Upper lobe of right lung (tissue), 1 donor: ENCODE measurements around the gene CRYGB. TPM values are rescaled to one million over a fixed set of nuclear protein-coding genes. Genes with fewer than 3 reads are reported as not detected.

ENCODE experiments used
- ATAC-seq: fragments of 200-7000 bp; cut with Tn5 transposase; one replicate; pipeline ENCODE4 v1.9.1; 2020; ENCODE audit warnings: mild to moderate bottlenecking, moderate library complexity
- DNase-seq: peaks from one replicate; pipeline ENCODE4 v3.0.0-alpha.2; 2020
- H3K27ac ChIP-seq: fragments of 200-600 bp; one replicate; pipeline ENCODE4 v1.8.0; 2022
- H3K27me3 ChIP-seq: fragments of 200-600 bp; one replicate; pipeline ENCODE4 v1.8.0; 2022; ENCODE audit warnings: mild to moderate bottlenecking
- H3K36me3 ChIP-seq: fragments of 200-600 bp; one replicate; pipeline ENCODE4 v1.8.0; 2022
- H3K4me1 ChIP-seq: fragments of 200-600 bp; one replicate; pipeline ENCODE4 v1.8.0; 2022
- H3K4me3 ChIP-seq: fragments of 200-600 bp; one replicate; pipeline ENCODE4 v1.8.0; 2022; ENCODE audit warnings: mild to moderate bottlenecking
- H3K9me3 ChIP-seq: fragments of 200-600 bp; one replicate; pipeline ENCODE4 v1.8.0; 2022
- intact Hi-C: fragments of 100-400 bp; cut with DNase I; formaldehyde crosslinking; loops from one replicate; pipeline ENCODE4 v1.11.0; 2022
- total RNA-seq: library from RNA; stranded (reverse); fragmentation: NEBNext Ultra II Directional; extraction: Animal tissue kit (Norgen Biotek cat#: 25700); gene quantifications from one replicate; pipeline ENCODE4 v1.2.1, GENCODE V29; 2021
- TF ChIP-seq, protein P1 (sequence below): fragments of 200-600 bp; IDR thresholded peaks from one replicate; pipeline ENCODE4 v1.8.0; 2022; ENCODE audit warnings: antibody characterized with exemption
- donor health status: DM: no; HTN: yes; CAD: no; lungs with severe emphysema.

CRYGB gene
- total RNA-seq, 1 donor from 2014 or later = not detected

DNA sequence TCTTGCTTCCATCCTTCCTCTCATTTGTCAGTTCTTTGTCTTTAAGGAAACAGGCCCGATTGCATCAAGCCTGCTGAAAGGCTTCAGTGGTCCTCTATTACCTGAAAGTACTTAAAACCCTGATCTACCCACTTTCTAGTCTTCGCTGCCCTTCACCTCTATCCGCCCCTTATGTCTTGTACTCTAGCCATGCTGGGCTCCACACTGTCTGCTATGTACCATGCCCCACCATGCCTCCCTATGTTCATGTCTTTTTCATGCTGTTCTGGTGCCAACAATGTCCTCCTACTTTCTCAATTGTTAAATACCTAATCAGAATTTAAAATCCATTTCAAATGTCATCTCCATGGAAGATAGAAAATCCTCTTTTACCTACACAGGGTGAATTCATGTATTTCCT lies 49.9 kb downstream of the CRYGB start:
- Histone ChIP-seq H3K27ac (no peak overlapping the region), H3K4me1 (no peaks in the 10 kb centered on the region), H3K9me3 (no peaks in the 10 kb centered on the region), H3K36me3 (no peaks in the 10 kb centered on the region), H3K4me3 (no peak overlapping the region), H3K27me3 (no peaks in the 10 kb centered on the region)
- intact Hi-C loops = no loop called here
- TF ChIP-seq, protein P1, sequence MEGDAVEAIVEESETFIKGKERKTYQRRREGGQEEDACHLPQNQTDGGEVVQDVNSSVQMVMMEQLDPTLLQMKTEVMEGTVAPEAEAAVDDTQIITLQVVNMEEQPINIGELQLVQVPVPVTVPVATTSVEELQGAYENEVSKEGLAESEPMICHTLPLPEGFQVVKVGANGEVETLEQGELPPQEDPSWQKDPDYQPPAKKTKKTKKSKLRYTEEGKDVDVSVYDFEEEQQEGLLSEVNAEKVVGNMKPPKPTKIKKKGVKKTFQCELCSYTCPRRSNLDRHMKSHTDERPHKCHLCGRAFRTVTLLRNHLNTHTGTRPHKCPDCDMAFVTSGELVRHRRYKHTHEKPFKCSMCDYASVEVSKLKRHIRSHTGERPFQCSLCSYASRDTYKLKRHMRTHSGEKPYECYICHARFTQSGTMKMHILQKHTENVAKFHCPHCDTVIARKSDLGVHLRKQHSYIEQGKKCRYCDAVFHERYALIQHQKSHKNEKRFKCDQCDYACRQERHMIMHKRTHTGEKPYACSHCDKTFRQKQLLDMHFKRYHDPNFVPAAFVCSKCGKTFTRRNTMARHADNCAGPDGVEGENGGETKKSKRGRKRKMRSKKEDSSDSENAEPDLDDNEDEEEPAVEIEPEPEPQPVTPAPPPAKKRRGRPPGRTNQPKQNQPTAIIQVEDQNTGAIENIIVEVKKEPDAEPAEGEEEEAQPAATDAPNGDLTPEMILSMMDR = no peak
- peak; percentile 20 for ATAC-seq
- DNase-seq = no peak

- no peak for ATAC-seq
- intact Hi-C loops = no loop called here
- H3K27ac ChIP-seq = no peak overlapping the region
- H3K4me1 ChIP-seq = no peaks in the 10 kb centered on the region
- H3K9me3 ChIP-seq = no peaks in the 10 kb centered on the region
- no peaks in the 10 kb centered on the region for H3K27me3 ChIP-seq
- no peaks in the 10 kb centered on the region for H3K36me3 ChIP-seq
- TF ChIP-seq, protein P1 = no peak
- no peak for DNase-seq
- H3K4me3 ChIP-seq = no peak overlapping the region
These were observed 52.8 kb downstream of the CRYGB start for GRCh38 chr2:208093128-208093527.

Other genes starting within 250 kb of the CRYGB start
- 24.5 TPM for gene PLEKHM3, start 120.6 kb downstream of the CRYGB start, total RNA-seq
- gene CRYGD, start 21.6 kb downstream of the CRYGB start, total RNA-seq = not detected
- not detected for gene CRYGC, start 16.3 kb downstream of the CRYGB start, total RNA-seq
- gene CRYGA, start 17.4 kb upstream of the CRYGB start, total RNA-seq = not detected
- not detected for gene C2orf80, start 43.9 kb upstream of the CRYGB start, total RNA-seq
- gene IDH1, start 108.9 kb upstream of the CRYGB start, total RNA-seq = 116 TPM
- 32.5 TPM for gene PIKFYVE, start 120.1 kb upstream of the CRYGB start, total RNA-seq